Activated T-cell treated with anti-CD3 and anti-CD28 coated beads, Interleukin-2, amount 50 U/mL, for 72 hours (primary cell): ENCODE data around the gene TMEM218. TPM values are rescaled to one million over a fixed set of nuclear protein-coding genes. Genes with fewer than 3 reads are reported as not detected.

Experiments used
- ATAC-seq, 2 donors: fragments of 150-1000 bp; cut with Tn5 transposase; replicated peaks in 1 of 2; 2 replicates each; pipeline ENCODE4 v1.10.0; 2021; ENCODE audit warnings: moderate library complexity in 2 of 2, mild to moderate bottlenecking in 1 of 2
- DNase-seq, 2 donors: peaks; one replicate each; pipeline ENCODE4 v3.0.0; 2021 to 2022; ENCODE audit warnings: mixed read lengths in 1 of 2
- H3K27ac Mint-ChIP-seq: one replicate; pipeline ENCODE4 v1.8.0; 2022; ENCODE audit warnings: mild to moderate bottlenecking, moderate library complexity, mixed read lengths
- H3K27me3 Mint-ChIP-seq: one replicate; pipeline ENCODE4 v1.8.0; 2022; ENCODE audit warnings: low read depth, mixed read lengths
- H3K36me3 Mint-ChIP-seq, 2 donors: one replicate each; pipeline ENCODE4 v1.8.0; 2022; ENCODE audit warnings: mixed read lengths in 2 of 2, mild to moderate bottlenecking in 1 of 2; ENCODE audit not compliant: insufficient read depth in 2 of 2
- H3K4me1 Mint-ChIP-seq: one replicate; pipeline ENCODE4 v1.8.0; 2022; ENCODE audit warnings: low read depth, mixed read lengths
- H3K4me3 Mint-ChIP-seq, 2 donors: one replicate each; pipeline ENCODE4 v1.8.0; 2022; ENCODE audit warnings: mild to moderate bottlenecking in 2 of 2, mixed read lengths in 2 of 2, moderate library complexity in 2 of 2
- H3K9me3 Mint-ChIP-seq, 2 donors: one replicate each; pipeline ENCODE4 v1.8.0; 2022; ENCODE audit warnings: mixed read lengths in 2 of 2
- total RNA-seq, 2 donors: library from RNA; stranded (reverse); gene quantifications; one replicate each; pipeline ENCODE4 v1.2.3, GENCODE V29; 2022

The TMEM218 gene
- total RNA-seq, 2 donors from 2014 or later: 14.6 to 18.4 TPM

- no peak overlapping the region for H3K4me3 Mint-ChIP-seq
- no peaks in the 10 kb centered on the region for H3K27me3 Mint-ChIP-seq
- no peak overlapping the region for H3K27ac Mint-ChIP-seq
Measured at GRCh38 chr11:125083312-125084056, 27.9 kb downstream of the TMEM218 start.

GRCh38 chr11:125082611-125083311, 28.7 kb downstream of the TMEM218 start:
- Mint-ChIP-seq H3K4me3 (no peak overlapping the region), H3K27me3 (no peaks in the 10 kb centered on the region), H3K9me3 (no peaks in the 10 kb centered on the region), H3K36me3 (no peaks in the 10 kb centered on the region), H3K4me1 (no peaks in the 10 kb centered on the region), H3K27ac (no peak overlapping the region)
- no peak for DNase-seq
- no peak for ATAC-seq

More at GRCh38 chr11:125083312-125084056, 27.9 kb downstream of the TMEM218 start:
- DNase-seq (no peak), ATAC-seq (no peak)
- no peaks in the 10 kb centered on the region for H3K36me3 Mint-ChIP-seq
- no peaks in the 10 kb centered on the region for H3K4me1 Mint-ChIP-seq
- no peaks in the 10 kb centered on the region for H3K9me3 Mint-ChIP-seq

- Mint-ChIP-seq H3K9me3 (no peaks in the 10 kb centered on the region), H3K4me1 (no peaks in the 10 kb centered on the region), H3K36me3 (no peaks in the 10 kb centered on the region), H3K27ac (no peak overlapping the region), H3K4me3 (no peak overlapping the region), H3K27me3 (no peaks in the 10 kb centered on the region)
- ATAC-seq (no peak), DNase-seq (no peak)
Measured at GRCh38 chr11:125082040-125082439, 29.4 kb downstream of the TMEM218 start.

GRCh38 chr11:125081098-125081798, 30.2 kb downstream of the TMEM218 start:
- Mint-ChIP-seq H3K27me3 (no peaks in the 10 kb centered on the region), H3K27ac (no peak overlapping the region), H3K4me3 (no peak overlapping the region), H3K9me3 (no peaks in the 10 kb centered on the region), H3K36me3 (no peaks in the 10 kb centered on the region), H3K4me1 (no peaks in the 10 kb centered on the region)
- no peak for ATAC-seq
- DNase-seq: no peak

DNA sequence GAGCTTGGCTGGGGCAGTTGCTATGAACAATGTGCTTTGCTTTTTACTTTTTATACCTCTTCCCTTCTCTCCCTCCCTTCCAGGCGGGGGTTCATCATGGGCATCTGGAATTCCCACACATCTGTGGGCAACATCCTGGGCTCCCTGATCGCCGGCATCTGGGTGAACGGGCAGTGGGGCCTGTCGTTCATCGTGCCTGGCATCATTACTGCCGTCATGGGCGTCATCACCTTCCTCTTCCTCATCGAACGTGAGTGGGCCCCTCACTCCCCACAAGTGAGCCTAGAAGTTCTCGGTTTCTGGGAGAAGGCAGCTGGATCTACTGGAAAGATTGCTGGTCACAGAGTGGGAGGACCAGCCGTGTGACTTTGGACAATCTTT, 30.9 kb downstream of the TMEM218 start:
- H3K9me3 Mint-ChIP-seq: no peaks in the 10 kb centered on the region
- H3K36me3 Mint-ChIP-seq: no peaks in the 10 kb centered on the region
- no peak for ATAC-seq
- H3K27me3 Mint-ChIP-seq: no peaks in the 10 kb centered on the region
- H3K27ac Mint-ChIP-seq: no peak overlapping the region
- no peaks in the 10 kb centered on the region for H3K4me1 Mint-ChIP-seq
- no peak overlapping the region for H3K4me3 Mint-ChIP-seq
- DNase-seq: no peak

GRCh38 chr11:125079878-125080530, 31.4 kb downstream of the TMEM218 start:
- Mint-ChIP-seq H3K4me3 (no peak overlapping the region), H3K27ac (no peak overlapping the region), H3K27me3 (no peaks in the 10 kb centered on the region), H3K4me1 (no peaks in the 10 kb centered on the region), H3K9me3 (no peaks in the 10 kb centered on the region), H3K36me3 (no peaks in the 10 kb centered on the region)
- DNase-seq (no peak), ATAC-seq (no peak)

- no peaks in the 10 kb centered on the region for H3K4me1 Mint-ChIP-seq
- DNase-seq (no peak), ATAC-seq (no peak)
- H3K27ac Mint-ChIP-seq: no peak overlapping the region
- H3K27me3 Mint-ChIP-seq: no peaks in the 10 kb centered on the region
- no peak overlapping the region for H3K4me3 Mint-ChIP-seq
- H3K9me3 Mint-ChIP-seq: no peaks in the 10 kb centered on the region
- no peaks in the 10 kb centered on the region for H3K36me3 Mint-ChIP-seq
Measured at GRCh38 chr11:125079151-125079877, 32.1 kb downstream of the TMEM218 start.

DNA sequence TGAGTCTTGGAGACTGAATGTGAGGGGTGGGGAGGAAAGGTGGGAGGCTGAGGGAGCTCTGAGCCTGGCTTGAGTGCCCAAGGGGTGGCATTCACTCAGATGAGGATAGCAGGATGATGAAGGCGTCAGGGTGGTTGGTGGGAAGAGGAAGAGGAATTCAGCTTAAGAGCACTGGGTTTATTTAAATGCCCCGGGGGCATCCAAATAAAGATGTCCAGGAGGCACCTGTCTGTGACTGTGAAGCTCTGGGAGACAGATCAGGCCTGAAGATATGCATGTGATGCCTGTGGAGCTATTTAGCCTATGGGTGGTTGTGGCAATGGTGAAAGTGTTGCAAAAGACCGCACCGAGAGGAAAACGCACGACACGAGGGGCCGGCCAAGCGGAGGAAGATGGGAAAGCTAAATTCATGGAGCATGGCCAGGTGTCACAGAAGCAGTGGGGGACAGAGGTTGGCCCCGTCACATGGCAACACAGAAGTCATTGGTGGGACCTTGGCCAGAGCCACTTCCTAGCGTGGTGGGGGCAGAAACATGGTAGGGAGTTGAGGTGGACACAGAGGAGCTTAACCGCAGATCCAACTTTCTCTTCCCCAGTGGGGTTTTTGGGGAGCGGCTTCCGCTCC, 32.8 kb downstream of the TMEM218 start:
- H3K4me3 Mint-ChIP-seq: no peak overlapping the region
- no peaks in the 10 kb centered on the region for H3K9me3 Mint-ChIP-seq
- no peaks in the 10 kb centered on the region for H3K36me3 Mint-ChIP-seq
- DNase-seq (no peak), ATAC-seq (no peak)
- no peak overlapping the region for H3K27ac Mint-ChIP-seq
- no peaks in the 10 kb centered on the region for H3K4me1 Mint-ChIP-seq
- no peaks in the 10 kb centered on the region for H3K27me3 Mint-ChIP-seq

DNA sequence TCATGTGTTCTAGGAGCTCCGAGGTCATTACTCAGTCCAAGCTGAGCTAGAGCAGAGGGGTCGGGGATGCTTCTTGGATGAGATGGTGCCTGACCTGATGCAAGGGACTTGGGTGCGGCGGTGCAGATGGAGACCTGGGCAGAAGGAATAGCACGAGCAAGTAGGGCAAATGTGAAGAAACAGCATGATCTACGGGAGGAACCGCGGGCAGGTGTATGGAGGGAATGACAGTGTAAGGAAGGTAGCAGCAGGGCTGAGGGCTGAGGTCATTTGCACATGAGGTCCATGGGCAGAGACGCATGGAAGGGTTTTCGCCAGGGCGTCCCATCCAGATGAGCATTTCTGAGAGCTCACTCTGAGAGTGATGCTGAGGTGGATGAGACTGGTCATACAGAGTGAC, 33.4 kb downstream of the TMEM218 start:
- no peak for DNase-seq
- H3K27me3 Mint-ChIP-seq: no peaks in the 10 kb centered on the region

GRCh38 chr11:125076378-125076945, 35.0 kb downstream of the TMEM218 start:
- ATAC-seq (no peak), DNase-seq (no peak)
- Mint-ChIP-seq H3K27me3 (no peaks in the 10 kb centered on the region), H3K36me3 (no peaks in the 10 kb centered on the region), H3K4me1 (peaks cover under 1% of the 10 kb centered on the region), H3K4me3 (no peak overlapping the region), H3K27ac (no peak overlapping the region), H3K9me3 (no peaks in the 10 kb centered on the region)

More for the DNA sequence above, 33.4 kb downstream of the TMEM218 start:
- no peak overlapping the region for H3K27ac Mint-ChIP-seq
- H3K4me3 Mint-ChIP-seq: no peak overlapping the region
- H3K36me3 Mint-ChIP-seq: no peaks in the 10 kb centered on the region
- ATAC-seq: no peak
- no peaks in the 10 kb centered on the region for H3K9me3 Mint-ChIP-seq
- no peaks in the 10 kb centered on the region for H3K4me1 Mint-ChIP-seq

DNA sequence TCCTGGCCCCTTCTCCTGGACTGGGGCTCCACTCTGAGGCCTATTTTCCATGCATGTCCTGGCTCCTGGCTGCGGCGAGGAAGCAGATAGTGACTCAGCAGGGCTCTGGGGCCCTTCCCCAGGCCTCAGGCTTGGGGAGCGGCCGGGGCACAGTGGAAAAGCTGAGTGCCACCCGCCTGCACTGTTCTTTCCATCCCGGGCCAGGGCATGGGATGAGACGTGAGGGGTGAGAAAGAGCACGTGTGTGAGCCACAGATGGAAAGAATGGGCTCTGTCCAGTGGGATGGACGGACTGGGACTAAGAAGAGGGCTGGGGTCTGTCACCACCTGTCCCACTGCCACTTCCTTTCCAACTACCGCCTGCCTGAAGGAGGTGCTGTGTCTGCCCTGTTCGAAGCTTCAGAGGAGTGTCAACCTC, 35.5 kb downstream of the TMEM218 start:
- no peaks in the 10 kb centered on the region for H3K36me3 Mint-ChIP-seq
- H3K27ac Mint-ChIP-seq: no peak overlapping the region
- DNase-seq: no peak
- no peak overlapping the region for H3K4me3 Mint-ChIP-seq
- no peaks in the 10 kb centered on the region for H3K9me3 Mint-ChIP-seq
- ATAC-seq: no peak
- H3K4me1 Mint-ChIP-seq: peaks cover 6% of the 10 kb centered on the region
- H3K27me3 Mint-ChIP-seq: no peaks in the 10 kb centered on the region

DNA sequence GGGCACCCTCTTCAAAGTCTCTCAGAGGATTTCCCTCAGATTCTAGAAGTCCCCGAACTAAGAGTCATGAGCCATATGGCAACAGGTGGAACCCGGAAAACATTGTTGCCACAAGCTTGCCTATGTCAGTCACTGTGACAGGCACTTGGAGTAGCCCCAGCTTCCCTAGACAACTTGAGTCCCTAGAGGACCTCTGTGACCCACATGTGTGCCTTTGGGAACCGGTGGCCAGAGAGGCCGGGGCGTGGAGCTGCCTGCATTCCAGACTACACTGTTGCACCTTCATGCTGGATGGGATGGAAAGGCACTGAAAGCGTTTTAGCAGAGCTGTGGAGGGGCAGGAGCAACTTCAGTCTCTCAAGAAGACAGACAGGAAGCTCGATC, 36.2 kb downstream of the TMEM218 start:
- no peaks in the 10 kb centered on the region for H3K36me3 Mint-ChIP-seq
- no peak for DNase-seq
- no peak for ATAC-seq
- H3K9me3 Mint-ChIP-seq: no peaks in the 10 kb centered on the region
- peaks cover 13% of the 10 kb centered on the region for H3K4me1 Mint-ChIP-seq
- no peaks in the 10 kb centered on the region for H3K27me3 Mint-ChIP-seq
- no peak overlapping the region for H3K4me3 Mint-ChIP-seq
- no peak overlapping the region for H3K27ac Mint-ChIP-seq
